Fibroblast of villous mesenchyme (primary cell): ENCODE measurements around the gene USP37. TPM values are rescaled to one million over a fixed set of nuclear protein-coding genes. Genes with fewer than 3 reads are reported as not detected.

Experiments
- DNase-seq: peaks from one replicate; pipeline ENCODE4 v3.0.0-alpha.2; 2010; ENCODE audit warnings: low read depth
- H3K4me3 ChIP-seq: 2 replicates; pipeline ENCODE4 v1.5.1; 2011; ENCODE audit warnings: low read depth, mild to moderate bottlenecking, low read length
- total RNA-seq: library from RNA; depleted of rRNA; stranded (reverse); fragments of >200 nt; gene quantifications from 2 replicates; pipeline ENCODE4 v1.2.3, GENCODE V29; 2012
- TF ChIP-seq, protein P1 (sequence below): IDR thresholded peaks from 2 replicates; pipeline ENCODE4 v1.5.1; 2012; ENCODE audit warnings: low read depth, mild to moderate bottlenecking, low read length; ENCODE audit not compliant: insufficient read depth

USP37 gene
- total RNA-seq, 1 donor: 21.2 TPM

DNA sequence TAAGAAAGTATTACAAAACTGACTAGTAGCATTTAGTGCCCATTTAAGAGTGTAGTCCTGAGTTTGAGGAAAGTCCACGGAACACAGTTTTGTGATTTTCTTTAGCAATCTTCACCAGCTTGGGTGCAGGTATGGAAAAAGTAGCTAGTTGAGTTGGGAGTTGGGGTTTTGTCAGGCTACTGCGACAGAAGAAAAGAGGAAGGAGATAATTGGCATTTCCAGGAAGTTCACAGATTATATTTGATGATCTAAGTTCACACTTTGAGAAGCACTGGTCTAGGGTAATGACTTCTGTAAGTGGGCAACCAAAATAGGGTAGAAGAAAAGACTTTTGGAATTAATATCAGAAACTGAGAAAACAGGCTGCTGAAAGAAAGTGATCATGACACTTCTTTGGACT is 97.1 kb downstream of the USP37 start:
- no peak overlapping the region for H3K4me3 ChIP-seq
- TF ChIP-seq, protein P1, sequence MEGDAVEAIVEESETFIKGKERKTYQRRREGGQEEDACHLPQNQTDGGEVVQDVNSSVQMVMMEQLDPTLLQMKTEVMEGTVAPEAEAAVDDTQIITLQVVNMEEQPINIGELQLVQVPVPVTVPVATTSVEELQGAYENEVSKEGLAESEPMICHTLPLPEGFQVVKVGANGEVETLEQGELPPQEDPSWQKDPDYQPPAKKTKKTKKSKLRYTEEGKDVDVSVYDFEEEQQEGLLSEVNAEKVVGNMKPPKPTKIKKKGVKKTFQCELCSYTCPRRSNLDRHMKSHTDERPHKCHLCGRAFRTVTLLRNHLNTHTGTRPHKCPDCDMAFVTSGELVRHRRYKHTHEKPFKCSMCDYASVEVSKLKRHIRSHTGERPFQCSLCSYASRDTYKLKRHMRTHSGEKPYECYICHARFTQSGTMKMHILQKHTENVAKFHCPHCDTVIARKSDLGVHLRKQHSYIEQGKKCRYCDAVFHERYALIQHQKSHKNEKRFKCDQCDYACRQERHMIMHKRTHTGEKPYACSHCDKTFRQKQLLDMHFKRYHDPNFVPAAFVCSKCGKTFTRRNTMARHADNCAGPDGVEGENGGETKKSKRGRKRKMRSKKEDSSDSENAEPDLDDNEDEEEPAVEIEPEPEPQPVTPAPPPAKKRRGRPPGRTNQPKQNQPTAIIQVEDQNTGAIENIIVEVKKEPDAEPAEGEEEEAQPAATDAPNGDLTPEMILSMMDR: no peak
- no peak for DNase-seq

DNA sequence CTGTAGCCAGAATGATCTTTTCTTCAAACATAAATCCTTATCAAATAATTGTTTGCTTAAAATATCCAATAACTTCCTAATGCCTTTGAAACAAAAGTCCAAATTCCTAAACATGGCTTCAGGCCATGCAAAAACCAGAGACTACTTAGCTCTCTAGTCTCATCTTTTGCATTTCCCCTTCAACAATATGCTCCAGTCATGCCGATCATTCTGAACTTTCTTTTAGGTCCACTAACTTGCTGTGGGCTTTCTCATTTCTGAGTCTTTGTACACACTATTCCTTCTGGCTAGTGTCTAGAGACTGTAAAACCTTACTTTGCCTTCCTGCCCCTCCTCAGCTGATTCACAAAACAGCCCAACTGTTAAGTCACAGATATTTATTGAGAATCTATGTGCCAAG is 97.7 kb downstream of the USP37 start:
- TF ChIP-seq, protein P1: no peak

DNA sequence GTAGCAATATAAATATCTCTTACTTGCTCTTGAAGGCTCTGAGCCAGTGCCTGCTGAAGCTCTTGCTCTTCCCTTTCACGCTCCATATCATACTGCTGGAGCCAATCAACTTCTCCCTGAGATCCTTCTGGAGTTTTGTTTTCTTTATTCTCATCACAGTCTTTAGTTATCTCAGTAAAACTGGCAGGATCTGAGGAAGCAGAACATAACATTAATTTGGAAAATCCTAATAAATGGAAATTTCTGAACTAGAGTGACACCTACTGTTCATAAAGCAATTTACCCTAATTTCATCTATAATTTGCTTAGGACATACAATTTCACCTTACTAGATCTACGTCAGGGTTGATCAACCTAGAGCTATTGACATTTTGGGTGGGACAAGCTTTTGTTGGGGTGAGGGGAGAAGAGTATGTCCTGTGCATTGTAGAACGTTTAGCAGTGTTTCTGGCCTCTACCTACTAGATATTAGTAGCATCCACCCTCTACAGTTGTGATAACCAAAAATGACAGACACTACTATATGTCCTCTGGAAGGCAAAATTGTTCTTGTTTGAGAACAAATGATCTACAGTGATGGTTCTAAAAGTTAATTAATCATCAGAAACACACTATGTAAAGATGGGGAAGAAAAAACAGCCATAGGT is 102.0 kb downstream of the USP37 start:
- H3K4me3 ChIP-seq: no peak overlapping the region
- TF ChIP-seq, protein P1: peak; percentile 38
- DNase-seq: peak; percentile 46

More for the DNA sequence above, 97.7 kb downstream of the USP37 start:
- no peak overlapping the region for H3K4me3 ChIP-seq
- DNase-seq: no peak

DNA sequence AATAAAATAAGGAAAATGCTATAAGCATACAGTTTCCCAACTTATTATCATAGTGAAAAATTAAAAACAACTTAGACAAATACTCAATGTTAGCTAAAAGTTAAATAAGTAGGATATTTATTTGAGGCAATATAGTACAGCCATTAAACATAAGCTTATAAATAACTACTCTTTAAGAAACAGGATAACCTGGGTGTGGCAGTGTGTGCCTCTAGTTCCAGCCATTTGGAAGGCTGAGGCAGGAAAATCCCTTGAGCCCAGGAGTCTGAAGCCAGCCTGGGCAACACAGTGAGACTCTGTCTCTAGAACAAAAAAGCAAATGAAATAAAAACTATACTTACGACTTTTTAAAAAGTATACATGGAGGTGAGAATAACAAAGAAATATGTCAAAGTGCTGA is 109.6 kb downstream of the USP37 start:
- no peak overlapping the region for H3K4me3 ChIP-seq
- DNase-seq: no peak
- TF ChIP-seq, protein P1: no peak

DNA sequence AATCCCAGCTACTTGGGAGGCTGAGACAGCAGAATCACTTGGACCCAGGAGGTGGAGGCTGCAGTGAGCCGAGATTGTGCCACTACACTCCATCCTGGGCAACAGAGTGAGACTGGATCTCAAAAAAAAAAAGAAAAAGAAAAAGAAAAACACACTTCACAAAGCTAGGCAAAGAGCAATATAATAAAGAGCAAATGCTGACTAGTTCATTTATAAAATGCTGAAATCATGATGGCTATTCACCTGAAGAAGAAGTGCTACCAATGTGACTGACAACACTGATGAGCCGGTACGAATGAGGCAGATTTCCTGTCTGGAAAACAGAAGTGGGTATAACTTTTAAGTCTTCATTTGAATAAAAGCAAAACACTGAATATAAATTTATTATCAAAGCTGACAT is 111.3 kb downstream of the USP37 start:
- TF ChIP-seq, protein P1: no peak
- H3K4me3 ChIP-seq: no peak overlapping the region
- DNase-seq: no peak

DNA sequence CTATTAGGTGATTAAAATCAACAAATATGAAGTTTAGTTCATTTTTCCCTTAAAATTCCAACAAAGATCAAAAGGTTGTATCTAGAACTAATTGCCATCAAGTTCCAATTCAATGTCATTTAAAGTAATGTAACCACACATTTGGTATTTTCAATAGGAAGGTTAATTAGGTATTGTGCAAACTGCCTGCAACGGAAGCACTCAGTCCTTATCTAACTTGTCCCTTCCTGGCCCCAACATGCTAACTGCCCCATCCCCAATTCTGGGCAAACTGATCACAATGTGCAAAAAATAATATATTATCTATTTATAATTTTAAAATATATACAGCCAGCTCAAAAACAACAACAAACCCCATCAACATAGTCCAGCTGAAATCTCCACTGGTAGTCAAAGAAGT is 116.1 kb downstream of the USP37 start:
- no peak overlapping the region for H3K4me3 ChIP-seq
- TF ChIP-seq, protein P1: no peak
- no peak for DNase-seq

DNA sequence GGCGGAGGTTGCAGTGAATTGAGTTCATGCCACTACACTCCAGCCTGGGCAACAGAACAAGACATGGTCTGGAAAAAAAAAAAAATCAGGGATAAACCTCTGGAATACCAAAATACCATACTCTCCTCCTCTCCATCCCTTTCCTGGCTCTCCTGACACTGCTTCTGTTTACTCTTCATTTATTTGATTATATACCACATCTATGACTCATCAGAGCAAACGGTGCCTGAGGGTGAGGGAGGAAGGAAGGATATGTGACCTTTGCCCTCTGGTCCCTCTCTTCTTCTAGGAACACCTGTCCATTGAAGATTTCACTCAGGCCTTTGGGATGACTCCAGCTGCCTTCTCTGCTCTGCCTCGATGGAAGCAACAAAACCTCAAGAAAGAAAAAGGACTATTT is 119.2 kb downstream of the USP37 start:
- DNase-seq: peak; percentile 30
- TF ChIP-seq, protein P1: no peak
- H3K4me3 ChIP-seq: no peak overlapping the region
